WTC11 (cell line): ENCODE data around the gene WDR27.

ENCODE experiments used
- ESRRA ChIP-seq: sonication (generic); formaldehyde crosslinking; IDR thresholded peaks from 2 replicates; pipeline ENCODE4 v1.8.1; 2022; ENCODE audit warnings: mild to moderate bottlenecking, missing genetic modification reagents, borderline replicate concordance
- FOXP1 ChIP-seq: sonication (generic); formaldehyde crosslinking; IDR thresholded peaks from 2 replicates; pipeline ENCODE4 v1.8.0; 2022; ENCODE audit warnings: missing genetic modification reagents, mild to moderate bottlenecking, moderate library complexity, borderline replicate concordance
- FOXP4 ChIP-seq: sonication (generic); formaldehyde crosslinking; IDR thresholded peaks from 2 replicates; pipeline ENCODE4 v1.8.0; 2022; ENCODE audit warnings: mild to moderate bottlenecking, missing genetic modification reagents
- HMGA2 ChIP-seq: fragments of 250-450 bp; sonication (Bioruptor Pico); IDR thresholded peaks from 2 replicates; pipeline ENCODE4 v1.4.0; 2021; ENCODE audit warnings: mild to moderate bottlenecking, moderate library complexity
- KAT7 ChIP-seq: sonication (generic); formaldehyde crosslinking; IDR thresholded peaks from 2 replicates; pipeline ENCODE4 v1.8.1; 2023; ENCODE audit warnings: missing genetic modification reagents, mild to moderate bottlenecking, borderline replicate concordance
- NR2C2 ChIP-seq: sonication (generic); formaldehyde crosslinking; IDR thresholded peaks from 2 replicates; pipeline ENCODE4 v1.8.0; 2022; ENCODE audit warnings: mild to moderate bottlenecking, missing genetic modification reagents
- SP1 ChIP-seq: sonication (generic); formaldehyde crosslinking; conservative IDR thresholded peaks from 2 replicates; pipeline ENCODE4 v1.8.1; 2022; ENCODE audit warnings: missing genetic modification reagents
- USF2 ChIP-seq: sonication (generic); formaldehyde crosslinking; IDR thresholded peaks from 2 replicates; pipeline ENCODE4 v1.8.1; 2023; ENCODE audit warnings: mild to moderate bottlenecking, missing genetic modification reagents, moderate library complexity
- TF ChIP-seq, protein P1 (sequence below): sonication (generic); formaldehyde crosslinking; IDR thresholded peaks from 2 replicates; pipeline ENCODE4 v1.8.1; 2023; ENCODE audit warnings: mild to moderate bottlenecking, moderate library complexity, missing genetic modification reagents
- TF ChIP-seq, protein P2 (sequence below): fragments of 200-600 bp; IDR thresholded peaks from 2 replicates; pipeline ENCODE4 v1.8.0; 2022; ENCODE audit warnings: antibody characterized with exemption

- no peak for TF ChIP-seq HMGA2
- TF ChIP-seq SP1 (CRISPR knock-in tag) = no peak
- TF ChIP-seq, protein P1, sequence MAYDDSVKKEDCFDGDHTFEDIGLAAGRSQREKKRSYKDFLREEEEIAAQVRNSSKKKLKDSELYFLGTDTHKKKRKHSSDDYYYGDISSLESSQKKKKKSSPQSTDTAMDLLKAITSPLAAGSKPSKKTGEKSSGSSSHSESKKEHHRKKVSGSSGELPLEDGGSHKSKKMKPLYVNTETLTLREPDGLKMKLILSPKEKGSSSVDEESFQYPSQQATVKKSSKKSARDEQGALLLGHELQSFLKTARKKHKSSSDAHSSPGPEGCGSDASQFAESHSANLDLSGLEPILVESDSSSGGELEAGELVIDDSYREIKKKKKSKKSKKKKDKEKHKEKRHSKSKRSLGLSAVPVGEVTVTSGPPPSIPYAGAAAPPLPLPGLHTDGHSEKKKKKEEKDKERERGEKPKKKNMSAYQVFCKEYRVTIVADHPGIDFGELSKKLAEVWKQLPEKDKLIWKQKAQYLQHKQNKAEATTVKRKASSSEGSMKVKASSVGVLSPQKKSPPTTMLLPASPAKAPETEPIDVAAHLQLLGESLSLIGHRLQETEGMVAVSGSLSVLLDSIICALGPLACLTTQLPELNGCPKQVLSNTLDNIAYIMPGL = no peak
- TF ChIP-seq, protein P2, sequence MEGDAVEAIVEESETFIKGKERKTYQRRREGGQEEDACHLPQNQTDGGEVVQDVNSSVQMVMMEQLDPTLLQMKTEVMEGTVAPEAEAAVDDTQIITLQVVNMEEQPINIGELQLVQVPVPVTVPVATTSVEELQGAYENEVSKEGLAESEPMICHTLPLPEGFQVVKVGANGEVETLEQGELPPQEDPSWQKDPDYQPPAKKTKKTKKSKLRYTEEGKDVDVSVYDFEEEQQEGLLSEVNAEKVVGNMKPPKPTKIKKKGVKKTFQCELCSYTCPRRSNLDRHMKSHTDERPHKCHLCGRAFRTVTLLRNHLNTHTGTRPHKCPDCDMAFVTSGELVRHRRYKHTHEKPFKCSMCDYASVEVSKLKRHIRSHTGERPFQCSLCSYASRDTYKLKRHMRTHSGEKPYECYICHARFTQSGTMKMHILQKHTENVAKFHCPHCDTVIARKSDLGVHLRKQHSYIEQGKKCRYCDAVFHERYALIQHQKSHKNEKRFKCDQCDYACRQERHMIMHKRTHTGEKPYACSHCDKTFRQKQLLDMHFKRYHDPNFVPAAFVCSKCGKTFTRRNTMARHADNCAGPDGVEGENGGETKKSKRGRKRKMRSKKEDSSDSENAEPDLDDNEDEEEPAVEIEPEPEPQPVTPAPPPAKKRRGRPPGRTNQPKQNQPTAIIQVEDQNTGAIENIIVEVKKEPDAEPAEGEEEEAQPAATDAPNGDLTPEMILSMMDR = no peak
- TF ChIP-seq ESRRA (CRISPR knock-in tag) = no peak
- TF ChIP-seq FOXP4 (CRISPR knock-in tag) = no peak
- TF ChIP-seq FOXP1 = no peak
- no peak for TF ChIP-seq KAT7 (CRISPR knock-in tag)
- no peak for TF ChIP-seq NR2C2 (CRISPR knock-in tag)
- no peak for TF ChIP-seq USF2
Observed at GRCh38 chr6:169709293-169709692, 7.5 kb upstream of the WDR27 start.
